CD4-positive, alpha-beta T cell treated with Interleukin-21 for 1 hour (primary cell): ENCODE results near the gene ANKMY1.
"Not testable (repeated sequence)": the region's sequence is repeated elsewhere in the genome, so short reads cannot be mapped to it uniquely, and the experiment has no call there.

Experiments used
- DNase-seq: peaks from one replicate; pipeline ENCODE4 v3.0.0-alpha.2; 2020

ANKMY1 gene

DNA sequence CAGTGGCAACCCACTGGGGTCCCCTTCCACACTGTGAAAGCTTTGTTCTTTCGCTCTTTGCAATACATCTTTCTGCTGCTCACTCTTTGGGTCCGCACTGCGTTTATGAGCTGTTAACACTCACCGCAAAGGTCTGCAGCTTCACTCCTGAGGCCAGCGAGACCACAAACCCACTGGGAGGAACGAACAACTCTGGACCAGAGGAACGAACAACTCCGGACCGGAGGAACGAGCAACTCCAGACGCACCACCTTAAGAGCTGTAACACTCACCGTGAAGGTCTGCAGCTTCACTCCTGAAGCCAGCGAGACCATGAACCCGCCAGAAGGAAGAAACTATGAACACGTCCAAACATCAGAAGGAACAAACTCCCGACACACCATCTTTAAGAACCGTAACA is 18.7 kb downstream of the ANKMY1 start:
- DNase-seq = not testable (repeated sequence)

DNA sequence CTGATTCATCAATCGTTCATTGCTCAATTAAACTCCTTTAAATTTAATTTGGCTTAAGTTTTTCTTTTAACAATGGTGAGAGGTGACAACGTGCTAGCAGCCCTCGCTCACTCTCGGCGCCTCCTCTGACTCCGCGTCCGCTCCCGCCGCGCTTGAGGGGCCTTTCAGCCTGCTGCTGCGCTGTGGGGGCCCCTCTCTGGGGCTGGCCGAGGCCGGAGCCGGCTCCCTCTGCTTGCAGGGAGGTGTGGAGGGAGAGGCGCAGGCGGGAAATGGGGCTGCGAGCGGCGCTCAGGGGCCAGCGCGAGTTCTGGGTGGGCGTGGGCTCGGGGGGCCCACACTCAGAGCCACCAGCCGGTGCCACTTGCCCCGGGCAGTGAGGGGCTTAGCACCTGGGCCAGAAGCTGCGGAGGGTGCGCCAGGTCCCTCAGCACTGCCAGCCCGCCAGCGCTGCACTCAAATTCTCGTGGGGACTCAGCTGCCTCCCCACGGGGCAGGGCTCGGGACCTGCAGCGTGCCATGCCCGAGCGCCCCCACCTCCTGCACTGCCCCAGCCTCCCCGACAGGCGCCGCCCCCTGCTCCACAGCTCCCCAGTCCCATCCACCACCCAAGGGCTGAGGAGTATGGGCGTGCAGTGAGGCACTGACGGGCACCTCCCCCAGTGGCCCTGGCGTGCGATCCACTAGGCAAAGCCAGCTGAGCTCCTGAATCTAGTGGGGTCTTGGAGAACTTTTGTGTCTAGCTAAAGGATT is 19.6 kb downstream of the ANKMY1 start:
- DNase-seq = no peak

DNA sequence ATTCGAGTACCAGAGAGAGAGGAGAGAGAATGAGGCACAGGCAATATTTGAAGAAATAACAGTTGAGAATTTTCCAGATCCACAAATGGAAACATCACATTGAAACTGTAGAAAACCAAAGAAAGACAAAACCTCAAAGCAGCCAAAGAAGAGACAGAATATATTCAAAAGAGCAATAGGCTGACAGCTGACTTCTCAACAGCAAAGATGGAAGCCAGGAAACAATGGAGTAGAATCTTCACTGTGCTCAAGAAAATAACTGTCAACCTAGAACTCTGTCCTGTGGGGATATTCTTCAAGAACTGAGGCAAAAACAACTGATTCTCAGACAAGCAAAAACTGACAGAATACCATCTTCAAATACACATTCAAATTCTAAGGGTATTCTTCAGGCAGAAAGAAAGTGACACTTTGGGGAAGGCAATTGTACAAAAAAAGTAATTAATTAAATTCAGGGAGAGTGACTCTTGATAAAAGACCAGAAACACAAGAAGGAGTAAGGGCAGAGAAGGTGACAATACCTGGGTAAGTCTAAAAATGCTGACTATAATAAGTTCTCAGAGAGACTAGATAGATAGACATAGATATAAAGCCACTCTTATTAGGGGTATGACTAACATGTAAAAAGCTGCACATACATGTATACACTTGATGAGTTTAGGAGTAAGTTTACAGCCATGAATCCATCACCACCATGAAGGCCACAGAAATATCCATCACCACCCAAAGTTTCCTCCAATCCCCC is 25.6 kb downstream of the ANKMY1 start:
- DNase-seq = no peak

DNA sequence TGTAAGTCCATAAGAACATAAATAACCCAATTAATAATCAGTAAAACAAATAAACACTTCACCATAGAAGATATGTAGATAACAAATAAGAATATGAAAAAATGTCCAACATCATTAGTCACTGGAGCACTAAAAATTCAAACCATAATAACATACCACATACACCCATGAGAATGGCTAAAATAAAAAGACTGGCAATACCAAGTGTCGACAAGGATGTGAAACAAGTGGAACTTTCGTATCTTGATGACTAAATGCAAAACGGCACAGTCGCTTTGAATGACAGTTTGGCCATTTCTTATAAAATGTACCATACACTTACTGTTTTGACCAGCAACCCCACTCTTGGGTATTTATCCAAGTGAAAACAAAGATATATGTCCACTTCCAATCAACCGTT is 26.8 kb downstream of the ANKMY1 start:
- no peak for DNase-seq

DNA sequence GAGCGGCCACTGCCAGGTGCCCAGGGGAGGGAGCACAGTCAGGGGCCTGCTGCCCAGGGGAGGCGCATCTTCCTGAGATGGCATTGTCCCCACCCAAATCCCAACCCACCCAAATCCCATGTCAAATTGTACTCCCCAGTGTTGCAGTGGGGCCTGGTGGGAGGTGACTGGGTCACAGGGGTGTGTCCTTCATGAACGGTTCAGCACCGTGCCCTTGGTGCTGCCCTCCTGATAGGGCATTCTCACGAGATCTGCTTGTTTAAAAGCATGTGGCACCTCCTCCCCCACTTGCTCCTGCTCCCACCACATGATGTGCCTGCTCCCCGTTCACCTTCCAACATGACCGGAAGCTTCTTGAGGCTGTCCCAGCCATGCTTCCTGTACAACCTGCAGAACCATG is 27.6 kb downstream of the ANKMY1 start:
- no peak for DNase-seq

DNA sequence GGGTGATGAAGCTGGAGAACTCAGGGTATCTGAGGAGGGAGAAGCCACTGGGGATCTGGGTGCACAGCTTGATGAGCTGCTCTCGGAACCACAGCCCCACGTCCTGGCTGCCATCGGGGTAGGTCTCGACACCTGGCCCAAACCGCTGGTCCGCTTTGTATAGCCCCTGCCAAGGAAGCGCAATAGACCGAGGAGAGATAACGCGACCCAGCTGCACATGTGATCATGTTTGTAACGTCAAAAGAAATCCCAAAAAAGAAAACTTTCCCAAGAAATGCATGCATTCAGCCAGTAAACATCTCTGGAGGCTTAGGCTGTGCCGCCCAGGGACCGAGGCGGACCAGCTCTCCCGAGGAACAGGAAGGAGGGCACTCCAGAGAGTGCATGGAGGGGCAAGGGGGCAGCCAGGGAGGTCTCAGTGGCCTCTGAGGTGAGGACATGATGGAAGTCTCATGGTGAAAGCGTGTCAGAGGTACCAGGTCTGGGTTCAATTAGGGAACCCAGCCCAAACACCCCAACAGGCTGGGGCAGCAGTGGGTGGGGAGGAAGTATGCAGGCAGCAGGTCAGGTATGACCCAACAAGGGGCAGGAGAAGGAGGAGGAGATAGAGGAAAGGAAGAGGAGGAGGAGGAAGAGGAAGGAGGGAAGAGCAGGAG is 28.3 kb downstream of the ANKMY1 start:
- DNase-seq = no peak

DNA sequence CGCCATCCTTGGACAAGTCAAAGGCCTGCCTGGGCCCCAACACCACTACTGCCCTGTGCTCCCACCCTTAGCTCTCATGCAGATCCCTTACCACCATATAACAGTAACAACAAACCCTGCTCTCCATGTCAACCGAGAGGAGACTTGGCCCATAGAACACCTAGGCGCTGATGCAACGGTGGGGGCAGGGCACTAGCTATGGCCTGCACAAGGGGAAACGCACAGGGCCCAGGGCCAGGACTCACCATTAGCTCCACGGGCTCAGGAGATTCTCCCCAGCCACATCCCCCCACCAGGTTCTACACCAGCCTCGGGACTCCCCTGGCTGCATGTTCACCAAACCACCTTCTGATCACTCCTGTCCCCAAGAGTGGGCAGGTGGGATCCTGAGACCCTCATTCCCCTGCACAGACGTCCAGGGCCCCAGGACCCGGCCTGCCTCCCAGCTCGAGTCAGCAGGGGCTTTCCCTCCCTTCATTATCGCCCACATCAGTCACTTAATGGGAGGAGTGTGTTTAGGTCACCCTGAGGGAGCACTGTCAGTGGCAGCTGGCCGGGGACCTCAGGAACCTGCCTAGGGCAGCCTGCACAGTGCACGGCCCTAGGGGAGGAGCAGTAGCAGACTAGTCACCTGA is 29.3 kb downstream of the ANKMY1 start:
- DNase-seq = no peak

DNA sequence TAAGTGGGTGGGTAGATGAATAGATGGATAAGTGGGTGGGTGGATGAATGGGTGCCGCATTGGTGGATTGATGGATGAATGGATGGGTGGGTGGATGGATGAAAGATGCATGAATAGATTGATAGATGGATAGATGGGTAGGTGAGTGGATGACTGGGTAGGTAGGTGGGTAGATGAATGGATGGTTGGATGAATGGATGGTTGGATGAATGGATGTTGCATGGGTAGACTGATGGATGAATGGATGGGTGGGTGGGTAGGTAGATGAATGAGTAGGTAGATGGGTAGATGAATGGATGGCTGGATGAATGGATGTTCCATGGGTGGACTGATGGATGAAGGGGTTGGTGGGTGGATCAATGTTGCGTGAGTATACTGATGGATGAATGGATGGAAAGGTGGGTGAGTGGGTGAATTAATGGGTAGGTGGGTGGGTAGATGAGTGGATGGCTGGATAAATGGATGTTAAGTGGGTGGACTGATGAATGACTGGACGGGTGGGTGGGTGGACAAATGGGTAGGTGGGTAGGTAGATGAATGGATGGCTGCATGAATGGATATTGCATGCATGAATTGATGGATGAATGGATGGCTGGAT is 30.5 kb downstream of the ANKMY1 start:
- no peak for DNase-seq

DNA sequence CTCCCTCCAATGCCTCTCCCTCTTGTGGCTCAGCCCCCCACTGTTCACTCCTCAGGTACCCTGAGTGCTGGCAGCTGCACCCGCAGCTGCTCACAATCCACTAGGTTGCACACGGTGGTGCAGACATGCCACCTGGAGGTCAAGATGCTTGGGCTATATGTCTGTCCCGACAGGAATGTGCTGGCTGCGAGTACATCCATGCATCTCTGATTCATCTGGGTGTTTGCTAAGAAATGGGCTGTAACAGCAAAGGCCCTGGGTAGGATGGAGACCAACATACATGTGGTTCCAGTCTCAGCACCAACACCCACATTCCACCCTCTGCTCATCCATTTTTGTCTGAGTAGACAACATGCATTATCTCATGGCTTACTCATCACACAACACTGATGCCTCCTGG is 31.3 kb downstream of the ANKMY1 start:
- no peak for DNase-seq

DNA sequence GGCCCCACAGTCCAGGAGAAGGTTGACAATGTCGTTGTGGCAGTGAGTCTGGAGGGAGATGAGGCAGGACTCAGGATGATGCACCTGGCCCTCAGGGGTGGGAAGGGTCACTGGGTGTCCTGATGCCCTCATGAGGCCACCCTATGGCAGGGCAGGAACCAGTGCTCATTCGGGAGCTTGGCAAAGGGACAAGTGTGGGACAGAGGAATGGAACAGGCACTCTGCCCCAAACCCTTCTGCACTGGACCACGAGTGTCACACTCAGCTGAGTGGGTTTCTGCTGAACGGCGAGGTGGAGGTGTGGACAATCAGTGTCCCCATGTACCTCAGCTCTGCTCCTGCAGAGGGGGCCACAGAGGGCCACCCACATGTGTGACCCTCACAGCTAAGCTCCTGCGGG is 32.0 kb downstream of the ANKMY1 start:
- no peak for DNase-seq

DNA sequence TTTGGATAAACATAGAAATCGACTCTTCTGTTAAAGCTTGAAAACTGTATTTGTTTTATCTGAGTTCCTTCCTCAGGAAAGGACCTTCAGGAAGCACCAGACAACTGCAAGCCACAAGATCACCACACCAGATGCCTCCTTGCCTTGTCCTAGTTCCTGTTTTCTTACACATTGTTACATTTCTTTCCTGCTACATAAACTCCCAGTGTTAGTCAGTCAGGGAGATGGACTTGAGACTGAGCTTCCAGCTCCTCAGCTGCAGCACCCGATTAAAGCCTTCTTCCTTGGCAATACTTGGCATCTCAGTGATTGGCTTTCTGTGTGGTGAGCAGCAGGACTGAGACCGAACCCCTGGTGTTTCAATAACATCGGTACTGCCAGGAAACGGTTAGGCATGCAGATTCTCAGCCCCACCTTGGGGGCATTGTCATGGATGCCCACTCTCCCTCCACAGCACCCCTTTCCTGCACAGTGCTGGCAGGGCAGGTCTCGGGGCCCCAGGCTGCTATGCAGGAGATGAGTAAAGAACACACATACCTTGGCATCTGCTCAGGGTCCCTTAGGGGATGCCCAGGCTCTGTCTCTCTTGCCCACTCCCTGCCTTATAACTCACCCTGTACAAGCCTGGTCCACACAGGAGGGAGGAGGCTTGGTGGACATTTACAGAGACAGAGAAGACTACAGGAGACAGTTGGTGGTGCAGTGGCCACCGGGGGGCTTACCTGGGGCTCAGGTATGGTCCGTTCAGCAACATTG is 32.6 kb downstream of the ANKMY1 start:
- no peak for DNase-seq

DNA sequence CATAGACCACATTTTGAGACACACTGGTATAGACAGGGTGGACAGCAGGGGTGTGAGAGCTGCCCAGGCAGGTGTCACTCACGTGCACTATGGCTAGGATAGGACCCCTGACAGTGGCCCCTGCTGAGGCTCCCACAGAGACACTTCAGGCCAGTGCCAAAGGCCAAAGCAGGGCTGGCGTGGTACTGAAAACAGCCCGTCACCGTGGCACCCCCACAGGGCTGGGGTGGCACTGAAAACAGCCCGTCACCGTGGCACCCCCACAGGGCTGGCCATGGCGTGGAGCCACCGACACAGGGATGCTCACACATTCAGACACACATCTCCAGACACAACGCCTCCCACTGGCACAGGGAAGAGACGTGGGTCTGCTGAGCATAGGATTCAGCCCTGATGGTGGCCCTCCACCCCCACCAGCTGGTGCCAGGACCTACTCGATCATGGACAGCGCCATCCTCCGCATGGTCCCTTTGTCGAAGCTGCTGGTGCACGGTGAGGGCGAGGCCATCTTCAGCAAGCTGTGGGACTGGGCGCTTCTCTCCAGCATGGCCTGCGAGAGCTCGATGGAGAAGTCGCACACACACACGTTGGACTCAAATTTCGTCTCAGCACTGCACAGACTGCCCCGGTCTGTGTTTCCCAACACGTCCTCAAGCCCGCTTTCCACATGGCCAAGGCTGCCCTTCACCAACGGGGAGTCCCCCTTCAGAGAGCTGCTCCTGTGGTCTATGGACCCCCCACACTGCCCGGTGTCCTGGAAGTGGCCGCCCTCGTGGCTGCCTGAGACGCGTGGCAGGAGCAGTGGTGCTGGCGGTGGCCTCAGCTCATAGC is 34.1 kb downstream of the ANKMY1 start:
- DNase-seq = no peak

DNA sequence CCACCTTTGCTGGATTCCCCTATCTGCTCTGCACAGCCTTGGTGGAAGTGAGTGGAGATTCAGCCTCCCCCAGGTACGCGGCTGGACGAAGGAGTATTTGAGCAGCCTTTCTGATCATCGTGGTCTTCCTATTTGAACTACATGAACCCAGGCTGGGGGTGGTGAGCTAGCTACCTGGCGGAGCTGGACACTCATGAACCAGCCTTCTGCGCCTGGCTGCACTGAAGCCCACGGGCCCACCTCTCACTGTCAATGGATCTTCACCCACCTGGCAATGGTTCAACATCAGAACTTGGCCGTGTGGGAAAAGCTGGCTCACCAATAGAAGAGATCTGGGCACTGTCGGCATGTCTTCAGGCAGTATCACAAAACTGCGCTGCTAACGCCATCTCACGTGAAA is 35.4 kb downstream of the ANKMY1 start:
- no peak for DNase-seq

DNA sequence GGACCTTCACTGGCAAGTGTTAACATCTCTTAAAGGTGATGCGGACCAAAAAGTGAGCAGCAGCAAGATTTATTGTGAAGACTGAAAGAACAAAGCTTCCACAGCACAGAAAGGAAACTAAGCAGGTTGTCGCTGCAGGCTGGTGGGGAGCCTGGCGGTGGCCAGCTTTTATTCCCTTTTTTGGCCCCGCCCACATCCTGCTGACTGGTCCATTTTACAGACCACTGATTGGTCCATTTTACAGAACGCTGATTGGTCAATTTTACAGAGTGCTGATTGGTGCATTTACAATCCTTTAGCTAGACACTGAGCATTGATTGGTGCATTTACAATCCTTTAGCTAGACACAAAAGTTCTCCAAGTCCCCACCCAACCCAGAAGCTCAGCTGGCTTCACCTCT is 35.9 kb downstream of the ANKMY1 start:
- DNase-seq = not testable (repeated sequence)

DNA sequence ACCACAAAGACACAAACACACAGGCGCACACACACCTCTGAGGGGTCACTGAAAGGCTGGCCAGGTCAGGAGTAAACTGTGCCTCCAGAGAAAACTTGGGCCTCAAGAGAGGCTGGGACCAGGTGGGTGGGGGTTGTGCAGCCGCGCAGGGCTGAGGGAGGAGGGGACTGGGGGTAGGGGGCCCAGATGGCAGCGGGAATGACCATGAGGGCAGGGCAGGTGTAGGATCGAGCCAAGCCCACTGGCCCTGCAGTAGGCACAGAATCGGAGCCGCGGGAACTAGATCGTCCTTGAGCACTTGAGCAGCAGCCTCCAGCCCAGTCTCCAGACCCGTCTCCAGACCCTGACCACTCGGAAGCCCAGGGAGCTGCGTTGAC is 36.8 kb downstream of the ANKMY1 start:
- no peak for DNase-seq

DNA sequence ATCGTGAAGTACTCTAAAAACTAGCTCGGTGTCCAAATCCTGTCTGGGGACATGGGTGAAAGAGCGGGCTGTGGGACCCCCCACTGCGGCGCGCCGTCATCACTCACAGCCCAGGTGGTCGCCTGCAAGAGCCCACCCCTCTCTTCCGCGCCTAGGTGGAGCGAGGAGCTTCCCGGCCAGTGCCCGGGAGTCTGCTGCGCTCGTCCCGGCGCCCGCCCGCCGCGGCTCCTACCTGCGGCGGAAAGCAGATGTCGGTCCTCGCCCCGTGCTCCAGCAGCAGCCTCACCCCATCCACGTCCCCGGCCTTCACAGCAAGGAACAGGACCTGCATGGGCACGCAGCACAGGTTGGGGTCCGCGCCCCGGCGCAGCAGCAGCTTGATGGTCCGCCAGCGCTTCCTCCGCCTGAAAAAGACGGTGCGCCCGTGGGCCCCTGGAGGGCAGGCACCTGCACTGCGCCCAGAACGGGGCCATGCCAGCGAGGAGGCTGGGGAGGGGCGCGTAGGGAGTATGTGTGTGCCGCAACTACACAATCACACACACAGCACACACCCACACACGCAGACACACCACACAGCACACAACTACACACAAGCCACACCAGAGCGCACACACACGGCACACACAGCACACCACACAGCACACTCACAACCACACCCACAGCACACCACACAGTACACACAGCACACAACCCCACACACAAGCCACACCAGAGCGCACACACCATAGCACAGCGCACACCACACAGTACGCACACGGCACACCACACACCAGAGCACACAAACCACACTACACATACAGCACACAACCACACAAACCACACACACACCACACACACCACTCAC is 37.4 kb downstream of the ANKMY1 start:
- no peak for DNase-seq

DNA sequence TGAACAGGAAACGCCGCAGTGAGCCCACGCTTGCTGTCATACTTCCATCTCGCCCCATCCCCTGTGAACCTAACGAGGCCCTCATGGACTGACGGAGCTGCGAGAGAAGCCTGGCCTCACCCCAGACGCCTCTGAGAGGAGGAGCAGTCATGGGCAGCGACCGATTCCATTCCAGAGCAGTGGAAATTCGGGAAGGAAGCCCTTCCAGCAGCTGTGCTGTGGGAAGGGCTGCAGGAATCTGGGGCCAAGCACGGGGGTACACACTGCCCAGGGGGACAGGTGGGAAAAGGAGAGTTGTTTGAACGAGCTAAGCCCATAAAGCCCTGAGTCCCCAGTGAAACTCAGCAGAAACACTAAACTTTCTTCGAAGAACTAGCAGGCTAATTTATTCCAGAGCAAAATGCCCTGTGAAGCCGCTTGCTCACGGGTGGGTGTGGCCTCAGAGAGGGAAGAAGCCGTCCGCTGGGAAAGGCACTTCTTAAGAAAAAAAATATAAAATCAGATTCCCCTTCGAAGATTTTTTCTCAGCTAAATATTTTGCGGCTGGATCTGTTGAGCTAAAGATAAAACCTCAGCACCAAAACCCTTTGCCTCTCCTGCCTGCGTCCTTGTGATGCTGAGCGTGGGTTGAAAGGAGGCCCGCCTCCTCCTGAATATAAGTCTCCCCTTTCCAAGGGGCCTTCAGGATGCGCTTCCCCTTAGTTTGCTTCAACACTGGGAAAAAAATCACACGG is 38.2 kb downstream of the ANKMY1 start:
- DNase-seq = no peak

DNA sequence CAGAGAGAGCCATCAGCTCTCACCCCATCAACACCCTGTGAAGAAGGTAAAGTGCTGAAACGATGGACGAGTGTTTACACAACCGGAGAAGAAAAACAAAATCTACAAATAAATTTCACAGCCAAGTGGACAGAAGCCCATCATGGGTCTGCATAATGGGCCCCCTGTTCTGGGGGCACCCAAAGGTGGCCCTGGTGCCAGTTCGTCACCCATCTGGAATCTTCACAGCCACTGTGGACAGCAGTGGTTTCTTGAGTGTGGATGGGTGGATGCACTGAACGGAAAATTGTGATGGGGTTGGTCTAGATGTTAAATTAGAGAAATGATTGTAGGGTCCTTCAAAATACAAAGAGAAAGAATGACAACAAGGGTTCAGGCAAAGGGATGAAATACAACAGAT is 38.8 kb downstream of the ANKMY1 start:
- no peak for DNase-seq

DNA sequence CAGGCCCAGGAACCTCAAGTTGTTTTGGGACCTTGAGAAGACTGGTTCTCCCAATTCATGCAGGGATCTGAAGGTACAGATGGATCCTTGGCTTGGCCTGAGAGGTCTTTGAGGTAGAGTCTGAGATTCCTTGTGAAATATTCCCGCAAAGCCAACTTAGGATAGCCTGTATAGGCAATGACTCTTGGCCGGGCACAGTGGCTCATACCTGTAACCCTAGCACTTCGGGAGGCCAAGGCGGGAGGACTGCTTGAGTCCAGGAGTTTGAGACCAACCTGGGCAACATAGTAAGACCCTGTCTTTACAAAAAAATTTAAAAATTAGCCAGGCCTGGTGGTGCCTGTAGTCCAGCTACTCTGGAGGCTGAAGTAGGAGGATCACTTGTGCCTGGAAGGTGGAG is 40.4 kb downstream of the ANKMY1 start:
- DNase-seq = no peak

DNA sequence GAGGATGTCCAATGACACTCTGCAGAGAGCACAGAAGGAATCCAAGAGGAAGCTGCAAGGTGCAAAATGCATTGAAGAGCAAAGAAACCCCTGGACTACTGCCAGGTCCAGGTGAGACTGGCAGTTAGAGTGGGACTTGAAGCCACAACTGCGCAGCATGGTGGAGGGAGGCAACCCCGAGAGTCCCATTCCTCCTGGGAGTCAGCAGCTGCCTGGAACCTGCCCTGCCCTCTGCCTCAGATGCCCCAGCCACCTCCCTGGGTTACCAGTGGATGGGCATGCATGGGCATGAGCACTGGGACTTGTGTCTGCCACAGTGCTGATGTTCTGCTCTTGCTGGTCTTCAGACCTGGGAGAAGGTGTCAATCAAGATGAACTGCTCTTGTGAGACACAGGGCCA is 43.2 kb downstream of the ANKMY1 start:
- no peak for DNase-seq
